Upper lobe of right lung (tissue), 1 donor: ENCODE results near the gene OR6B2. TPM values are rescaled to one million over a fixed set of nuclear protein-coding genes. Genes with fewer than 3 reads are reported as not detected.

Experiments
- ATAC-seq: fragments of 200-7000 bp; cut with Tn5 transposase; one replicate; pipeline ENCODE4 v1.9.1; 2020; ENCODE audit warnings: mild to moderate bottlenecking, moderate library complexity
- DNase-seq: peaks from one replicate; pipeline ENCODE4 v3.0.0-alpha.2; 2020
- H3K27ac ChIP-seq: fragments of 200-600 bp; one replicate; pipeline ENCODE4 v1.8.0; 2022
- H3K27me3 ChIP-seq: fragments of 200-600 bp; one replicate; pipeline ENCODE4 v1.8.0; 2022; ENCODE audit warnings: mild to moderate bottlenecking
- H3K36me3 ChIP-seq: fragments of 200-600 bp; one replicate; pipeline ENCODE4 v1.8.0; 2022
- H3K4me1 ChIP-seq: fragments of 200-600 bp; one replicate; pipeline ENCODE4 v1.8.0; 2022
- H3K4me3 ChIP-seq: fragments of 200-600 bp; one replicate; pipeline ENCODE4 v1.8.0; 2022; ENCODE audit warnings: mild to moderate bottlenecking
- H3K9me3 ChIP-seq: fragments of 200-600 bp; one replicate; pipeline ENCODE4 v1.8.0; 2022
- intact Hi-C: fragments of 100-400 bp; cut with DNase I; formaldehyde crosslinking; loops from one replicate; pipeline ENCODE4 v1.11.0; 2022
- total RNA-seq: library from RNA; stranded (reverse); fragmentation: NEBNext Ultra II Directional; extraction: Animal tissue kit (Norgen Biotek cat#: 25700); gene quantifications from one replicate; pipeline ENCODE4 v1.2.1, GENCODE V29; 2021
- TF ChIP-seq, protein P1 (sequence below): fragments of 200-600 bp; IDR thresholded peaks from one replicate; pipeline ENCODE4 v1.8.0; 2022; ENCODE audit warnings: antibody characterized with exemption
- donor health status: DM: no; HTN: yes; CAD: no; lungs with severe emphysema.

The OR6B2 gene
- total RNA-seq, 1 donor from 2014 or later, result not detected

DNA sequence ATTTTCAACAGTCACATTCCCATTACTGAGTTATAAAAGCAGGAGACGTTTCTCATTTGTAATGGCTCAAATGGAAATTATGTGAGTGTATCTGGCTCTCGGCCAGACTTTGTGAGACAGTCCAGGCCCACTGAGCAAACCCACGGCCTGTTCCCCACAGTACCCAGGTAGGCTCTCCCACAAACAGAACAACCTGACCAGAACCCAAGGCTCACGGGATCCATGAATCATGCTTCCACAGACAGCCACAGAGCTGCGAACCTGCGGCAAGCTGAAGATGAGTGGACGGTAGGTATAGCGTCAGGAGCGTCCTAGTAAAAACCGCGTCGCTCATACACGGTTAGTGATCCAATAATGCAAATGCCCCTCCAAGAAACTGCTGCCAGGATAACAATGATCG lies 39.3 kb downstream of the OR6B2 start:
- H3K4me1 ChIP-seq, result no peaks in the 10 kb centered on the region
- H3K27ac ChIP-seq, result no peak overlapping the region
- no peak for ATAC-seq
- TF ChIP-seq, protein P1, sequence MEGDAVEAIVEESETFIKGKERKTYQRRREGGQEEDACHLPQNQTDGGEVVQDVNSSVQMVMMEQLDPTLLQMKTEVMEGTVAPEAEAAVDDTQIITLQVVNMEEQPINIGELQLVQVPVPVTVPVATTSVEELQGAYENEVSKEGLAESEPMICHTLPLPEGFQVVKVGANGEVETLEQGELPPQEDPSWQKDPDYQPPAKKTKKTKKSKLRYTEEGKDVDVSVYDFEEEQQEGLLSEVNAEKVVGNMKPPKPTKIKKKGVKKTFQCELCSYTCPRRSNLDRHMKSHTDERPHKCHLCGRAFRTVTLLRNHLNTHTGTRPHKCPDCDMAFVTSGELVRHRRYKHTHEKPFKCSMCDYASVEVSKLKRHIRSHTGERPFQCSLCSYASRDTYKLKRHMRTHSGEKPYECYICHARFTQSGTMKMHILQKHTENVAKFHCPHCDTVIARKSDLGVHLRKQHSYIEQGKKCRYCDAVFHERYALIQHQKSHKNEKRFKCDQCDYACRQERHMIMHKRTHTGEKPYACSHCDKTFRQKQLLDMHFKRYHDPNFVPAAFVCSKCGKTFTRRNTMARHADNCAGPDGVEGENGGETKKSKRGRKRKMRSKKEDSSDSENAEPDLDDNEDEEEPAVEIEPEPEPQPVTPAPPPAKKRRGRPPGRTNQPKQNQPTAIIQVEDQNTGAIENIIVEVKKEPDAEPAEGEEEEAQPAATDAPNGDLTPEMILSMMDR, result no peak
- no peak overlapping the region for H3K4me3 ChIP-seq
- intact Hi-C loops, result no loop called here
- peaks cover 63% of the 10 kb centered on the region for H3K36me3 ChIP-seq
- no peaks in the 10 kb centered on the region for H3K27me3 ChIP-seq
- no peaks in the 10 kb centered on the region for H3K9me3 ChIP-seq
- DNase-seq, result no peak

DNA sequence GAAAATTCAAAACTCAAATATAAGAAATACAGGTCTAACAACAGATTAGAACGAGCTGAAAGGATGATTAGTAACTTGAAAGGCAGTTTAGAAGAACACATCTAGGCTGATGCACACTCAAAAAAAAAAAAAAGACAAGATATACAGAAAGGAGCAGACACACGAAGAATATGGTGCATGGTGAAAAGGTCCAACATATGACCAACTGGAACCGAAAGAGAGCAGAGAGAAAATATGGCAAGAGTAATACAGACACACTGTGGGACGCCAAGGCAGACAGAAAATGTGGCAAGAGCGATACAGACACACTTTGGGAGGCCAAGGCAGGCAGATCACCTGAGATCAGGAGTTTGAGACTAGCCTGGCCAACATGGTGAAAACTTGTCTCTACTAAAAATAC lies 44.9 kb downstream of the OR6B2 start:
- peaks cover 62% of the 10 kb centered on the region for H3K36me3 ChIP-seq
- no peaks in the 10 kb centered on the region for H3K9me3 ChIP-seq
- no peaks in the 10 kb centered on the region for H3K4me1 ChIP-seq
- no peak for ATAC-seq
- TF ChIP-seq, protein P1, result no peak
- H3K4me3 ChIP-seq, result no peak overlapping the region
- intact Hi-C loops, result no loop called here
- no peak for DNase-seq
- H3K27me3 ChIP-seq, result no peaks in the 10 kb centered on the region
- no peak overlapping the region for H3K27ac ChIP-seq

DNA sequence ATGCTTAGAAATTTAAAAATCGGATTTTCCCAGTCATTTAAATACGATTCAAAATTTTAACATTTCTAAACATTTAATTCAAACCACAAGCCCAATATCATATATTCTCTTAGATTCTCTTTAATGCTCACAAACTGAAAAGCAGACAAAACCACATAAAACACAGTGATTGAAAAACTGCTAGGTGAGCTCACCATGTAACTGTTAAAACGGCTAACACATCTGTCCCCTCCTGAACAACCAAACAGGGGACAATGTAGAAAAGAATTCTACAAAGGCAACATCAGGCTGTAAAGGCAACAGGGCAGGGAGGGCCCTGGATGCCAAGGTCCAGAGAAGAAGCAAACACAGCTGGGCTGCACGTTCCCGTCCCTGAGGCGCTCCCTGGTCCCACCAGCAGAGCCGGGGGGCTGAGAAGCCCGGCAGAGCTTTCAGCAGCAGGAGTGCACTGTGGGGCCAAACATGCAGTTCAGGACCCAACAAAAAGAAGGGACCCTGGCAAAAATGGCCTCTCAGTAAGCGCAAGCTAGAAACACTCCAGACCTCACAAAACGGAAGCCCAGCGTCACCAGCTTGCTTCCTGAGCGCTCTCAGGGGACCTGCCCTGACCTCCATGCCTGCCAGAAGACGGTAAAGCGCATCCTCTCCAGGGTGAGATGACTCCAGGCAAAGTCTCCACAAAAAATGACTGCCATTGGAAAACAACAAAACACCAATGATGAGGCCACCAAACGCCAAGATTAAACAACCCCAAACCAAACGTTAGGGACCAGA lies 45.6 kb downstream of the OR6B2 start:
- H3K9me3 ChIP-seq, result no peaks in the 10 kb centered on the region
- TF ChIP-seq, protein P1, result no peak
- H3K36me3 ChIP-seq, result peaks cover 57% of the 10 kb centered on the region
- H3K27me3 ChIP-seq, result no peaks in the 10 kb centered on the region
- no peaks in the 10 kb centered on the region for H3K4me1 ChIP-seq
- ATAC-seq (no peak), DNase-seq (no peak)
- no peak overlapping the region for H3K4me3 ChIP-seq
- intact Hi-C loops, result no loop called here
- H3K27ac ChIP-seq, result no peak overlapping the region

DNA sequence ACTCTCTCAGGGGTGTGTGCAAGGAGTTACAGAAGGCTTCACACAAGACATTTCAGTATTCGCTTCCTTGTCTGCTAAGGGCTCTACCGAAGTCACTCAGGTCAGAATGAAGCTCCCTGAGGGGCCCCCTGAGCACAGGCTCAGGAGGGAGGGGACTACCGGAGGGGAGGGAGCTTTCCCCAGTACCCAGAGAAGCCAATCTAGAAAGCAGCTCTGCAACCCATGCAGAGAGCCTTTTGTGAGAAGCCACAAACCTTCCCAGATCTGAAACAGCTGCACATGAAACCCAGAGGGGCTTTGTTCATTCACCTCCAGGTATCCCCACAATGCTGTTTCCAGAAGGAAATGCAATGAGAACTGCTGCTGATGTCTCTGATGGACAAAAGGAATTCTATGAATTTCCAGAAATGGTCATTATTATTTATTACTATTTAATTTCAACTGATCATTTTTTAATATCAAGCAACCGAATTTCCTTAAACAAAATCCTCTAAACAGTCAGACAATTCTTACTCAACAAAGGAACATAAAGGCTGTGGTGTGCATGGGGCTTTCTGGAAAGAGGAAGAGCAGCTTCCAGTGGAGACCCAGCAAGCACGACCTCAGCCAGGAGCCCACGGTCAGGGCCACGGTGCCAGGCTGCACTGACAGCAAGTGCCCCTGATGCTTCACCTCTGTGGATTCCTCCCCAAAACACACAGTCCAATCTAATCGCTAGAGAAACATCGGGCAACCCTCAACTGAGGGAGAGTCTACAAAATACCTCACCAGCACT lies 47.0 kb downstream of the OR6B2 start:
- intact Hi-C loops, result no loop called here
- ATAC-seq (no peak), DNase-seq (no peak)
- Histone ChIP-seq H3K4me3 (no peak overlapping the region), H3K36me3 (peaks cover 43% of the 10 kb centered on the region), H3K4me1 (no peaks in the 10 kb centered on the region), H3K27ac (no peak overlapping the region), H3K27me3 (no peaks in the 10 kb centered on the region), H3K9me3 (no peaks in the 10 kb centered on the region)
- TF ChIP-seq, protein P1, result no peak

Other genes starting within 250 kb of the OR6B2 start
- 82.4 TPM for gene NDUFA10, start 5.1 kb downstream of the OR6B2 start, total RNA-seq
- gene OR6B3, start 23.1 kb upstream of the OR6B2 start, total RNA-seq, result not detected
- 98.1 TPM for gene COPS9, start 105.9 kb upstream of the OR6B2 start, total RNA-seq
- not detected for gene OTOS, start 110.2 kb upstream of the OR6B2 start, total RNA-seq